Measurements from ENCODE around the gene GRIK4. TPM values are rescaled to one million over a fixed set of nuclear protein-coding genes. Genes with fewer than 3 reads are reported as not detected.
A peak's percentile ranks its signal among the peaks of the same experiment; 100 is the strongest.
"Not testable (repeated sequence)": the region's sequence is repeated elsewhere in the genome, so short reads cannot be mapped to it uniquely, and the experiment has no call there.

GRIK4 gene
- total RNA-seq, 1 donor from 2014 or later = 0.10 TPM

GRCh38 chr11:120610111-120610510 lies 98.6 kb downstream of the GRIK4 start:
- no peak for DNase-seq

DNA sequence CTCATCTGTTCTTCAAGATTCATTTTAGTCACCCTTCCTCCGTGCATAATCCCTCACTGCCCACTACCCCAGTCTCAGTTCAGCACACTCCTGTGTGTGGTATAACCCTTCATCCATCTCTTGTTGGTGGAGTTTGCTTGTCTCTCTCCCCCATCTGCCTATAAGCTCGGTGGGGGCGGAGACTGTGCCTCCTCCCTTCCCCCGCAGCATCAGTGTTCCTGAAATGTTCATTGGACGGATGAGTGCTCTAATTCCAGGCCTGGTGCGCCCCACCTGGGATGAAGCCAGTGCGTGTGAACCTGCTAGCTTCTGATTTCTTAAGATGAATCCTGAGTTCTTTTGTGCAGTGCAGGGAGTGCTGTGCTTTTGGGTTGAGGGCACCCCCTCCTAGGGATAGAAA lies 100.0 kb downstream of the GRIK4 start:
- DNase-seq = no peak

DNA sequence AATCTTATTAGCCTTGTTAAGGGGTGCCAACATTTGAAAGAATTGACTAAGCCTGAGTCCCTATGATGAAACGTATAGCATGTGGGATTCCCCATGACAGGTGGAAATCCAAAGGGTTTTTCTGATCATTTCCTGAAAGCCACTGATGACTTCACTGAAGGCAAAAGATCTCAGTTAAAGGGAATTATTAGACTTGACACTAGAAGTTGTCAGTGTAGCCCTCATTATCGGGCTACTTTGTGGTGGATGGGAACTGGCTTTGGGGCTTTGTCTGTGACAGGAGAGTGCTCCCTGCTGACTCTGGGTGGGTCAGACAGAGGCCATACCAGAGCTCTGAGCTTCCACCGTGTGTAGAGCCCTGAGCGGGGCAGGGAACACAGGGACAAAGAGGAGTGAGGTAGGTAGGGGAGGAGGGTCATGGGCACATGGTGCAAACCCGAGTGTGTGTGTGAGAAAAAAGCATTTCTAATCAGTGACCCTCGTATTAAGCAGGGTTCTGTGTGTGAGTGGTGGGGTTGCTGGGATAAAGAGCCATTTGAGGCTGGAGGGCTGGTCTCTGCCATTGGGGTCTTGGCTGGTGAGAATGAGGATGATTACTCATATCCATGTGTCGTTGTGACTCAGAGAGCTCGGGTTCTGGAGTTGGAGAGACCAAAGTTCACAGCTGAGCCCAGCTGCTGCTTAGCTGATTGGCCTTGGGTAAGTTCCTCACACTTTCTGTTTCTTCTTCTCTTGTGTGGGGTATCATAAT lies 101.1 kb downstream of the GRIK4 start:
- peak; percentile 29 for DNase-seq

DNA sequence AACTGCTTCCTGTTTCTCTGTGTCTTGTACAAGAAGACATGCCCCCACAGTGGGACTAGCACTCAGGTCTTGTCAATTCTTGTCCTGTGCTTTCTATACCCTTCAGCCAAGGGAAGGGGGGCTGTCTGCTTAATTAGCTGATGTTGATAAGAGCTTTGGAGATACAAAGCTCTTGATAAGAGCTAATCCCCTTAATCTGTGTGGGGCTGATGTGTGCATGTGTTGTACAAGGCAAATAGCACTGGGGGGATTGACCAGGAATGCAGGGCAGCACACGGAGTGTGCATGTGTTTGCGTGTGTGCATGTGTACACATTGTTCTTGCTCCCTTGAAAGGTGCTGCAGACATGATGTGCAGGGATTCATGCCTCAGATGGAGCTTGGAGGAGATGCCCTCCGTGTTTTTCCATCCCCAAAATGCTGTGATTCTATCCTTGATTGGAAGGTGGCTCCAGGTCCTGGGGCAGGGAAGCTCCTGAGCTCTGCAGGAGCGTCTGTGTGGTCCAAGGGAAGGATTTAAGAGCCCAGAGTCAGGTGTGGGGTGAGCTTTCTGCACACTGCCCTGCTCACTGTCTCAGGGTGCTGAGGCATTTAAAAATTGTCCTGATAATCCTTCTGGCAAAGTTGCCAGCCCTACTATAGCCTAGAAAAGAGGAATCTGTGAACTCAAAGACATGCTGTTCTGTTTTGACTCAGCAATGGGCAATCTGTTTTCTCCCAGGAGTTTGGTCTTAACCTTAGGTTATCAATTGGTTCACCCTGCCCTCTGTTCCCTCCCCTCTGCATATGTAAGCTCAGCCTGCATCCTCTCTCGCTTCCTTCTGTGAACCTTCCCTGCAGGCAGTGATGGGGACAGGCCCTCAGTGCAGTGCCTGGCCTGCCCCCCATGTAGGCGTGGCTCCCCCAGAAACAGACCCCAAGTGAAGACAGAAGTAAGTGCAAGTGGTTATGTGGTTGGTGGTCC lies 102.0 kb downstream of the GRIK4 start:
- no peak for DNase-seq

DNA sequence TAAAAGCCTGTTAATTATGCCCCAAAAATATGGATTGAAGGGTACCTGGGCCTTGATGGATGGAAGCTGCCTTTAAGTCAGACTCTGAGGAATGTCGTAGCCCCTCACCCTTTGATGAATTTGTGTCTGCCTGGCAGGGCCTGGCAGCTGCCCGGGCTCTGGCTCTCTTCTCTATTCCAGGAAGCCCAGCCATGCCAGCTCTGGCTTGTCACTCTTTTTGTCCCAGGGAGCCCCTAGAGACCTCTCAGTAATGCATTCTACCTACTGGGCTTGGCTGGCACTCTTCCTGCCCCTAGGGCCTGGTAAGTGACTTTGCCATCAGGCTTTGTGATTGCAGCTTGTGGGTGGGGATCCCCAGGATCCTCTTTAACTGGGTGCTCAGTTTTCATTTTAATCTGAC lies 103.8 kb downstream of the GRIK4 start:
- DNase-seq = no peak

DNA sequence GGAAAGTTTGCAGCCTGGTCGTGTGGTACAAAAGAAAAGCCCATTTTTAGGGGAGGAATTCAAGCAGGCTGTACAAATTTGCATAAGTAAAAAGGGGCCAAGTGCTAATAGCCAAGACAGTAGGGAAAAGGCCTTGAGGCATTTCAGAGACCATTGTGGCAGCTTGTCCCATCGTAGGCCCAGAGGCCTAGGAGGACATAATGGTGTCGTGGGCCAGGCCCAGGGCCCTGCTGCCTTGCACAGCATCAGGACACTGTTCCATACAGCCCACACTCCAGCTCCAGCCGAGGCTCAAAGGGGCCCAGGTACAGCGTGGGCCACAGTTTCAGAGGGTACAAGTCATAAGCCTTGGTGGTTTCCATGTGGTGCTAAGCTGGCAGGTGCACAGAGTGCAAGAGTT lies 106.9 kb downstream of the GRIK4 start:
- DNase-seq = no peak

DNA sequence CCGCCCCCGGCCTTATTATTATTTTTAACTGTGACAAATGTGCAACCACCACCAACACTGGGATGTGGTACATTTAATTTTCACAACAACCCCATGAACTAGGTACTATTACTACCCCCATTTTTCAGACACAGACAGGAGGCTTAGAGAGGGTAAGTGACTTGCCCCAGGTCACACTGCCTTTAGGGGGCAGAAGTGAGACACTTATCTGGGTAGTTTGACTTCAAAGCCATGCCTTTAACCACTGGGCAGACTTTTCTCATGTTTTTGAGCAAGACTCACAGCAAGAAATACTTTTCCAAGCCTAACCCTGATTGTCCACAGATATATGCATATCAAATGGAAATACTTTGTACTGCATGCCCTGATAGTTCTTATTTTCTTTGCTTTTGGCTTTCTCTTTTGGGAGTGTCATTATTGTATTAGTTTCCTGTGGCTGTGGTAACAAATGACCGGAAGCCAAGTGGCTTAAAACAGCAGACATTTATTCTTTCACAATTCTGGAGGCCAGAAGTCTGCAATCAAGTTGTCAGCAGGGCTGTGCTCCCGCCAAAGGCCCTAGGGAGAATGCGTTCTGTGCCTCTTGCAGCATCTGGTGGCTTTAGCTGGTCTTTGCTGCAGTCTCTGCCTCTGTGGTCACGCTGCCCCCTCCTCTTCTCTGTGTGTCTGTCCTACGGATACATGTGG lies 110.8 kb downstream of the GRIK4 start:
- no peak for DNase-seq

GRCh38 chr11:120624992-120625391 lies 113.4 kb downstream of the GRIK4 start:
- DNase-seq = not testable (repeated sequence)

DNA sequence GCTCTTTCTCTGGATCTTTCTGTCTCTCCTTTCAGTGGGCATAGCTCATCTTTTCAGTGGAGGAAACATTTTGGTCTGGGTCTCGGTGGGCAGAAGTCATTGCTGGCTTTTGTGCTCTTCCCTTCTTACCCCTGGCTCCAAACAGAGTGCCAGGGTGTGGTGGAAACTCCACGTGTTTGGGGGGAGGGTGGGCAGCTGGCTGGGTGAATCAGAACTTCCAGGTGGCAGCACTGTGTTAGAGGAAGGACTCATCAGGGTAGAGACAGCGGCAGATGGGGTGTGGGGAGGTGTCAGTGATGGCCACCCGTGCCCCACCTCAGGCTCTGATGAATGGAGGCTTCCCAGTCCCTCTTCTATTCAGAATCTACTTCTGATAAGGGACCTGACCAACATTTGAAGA lies 114.0 kb downstream of the GRIK4 start:
- no peak for DNase-seq

GRCh38 chr11:120626791-120627190 lies 115.2 kb downstream of the GRIK4 start:
- DNase-seq = no peak

DNA sequence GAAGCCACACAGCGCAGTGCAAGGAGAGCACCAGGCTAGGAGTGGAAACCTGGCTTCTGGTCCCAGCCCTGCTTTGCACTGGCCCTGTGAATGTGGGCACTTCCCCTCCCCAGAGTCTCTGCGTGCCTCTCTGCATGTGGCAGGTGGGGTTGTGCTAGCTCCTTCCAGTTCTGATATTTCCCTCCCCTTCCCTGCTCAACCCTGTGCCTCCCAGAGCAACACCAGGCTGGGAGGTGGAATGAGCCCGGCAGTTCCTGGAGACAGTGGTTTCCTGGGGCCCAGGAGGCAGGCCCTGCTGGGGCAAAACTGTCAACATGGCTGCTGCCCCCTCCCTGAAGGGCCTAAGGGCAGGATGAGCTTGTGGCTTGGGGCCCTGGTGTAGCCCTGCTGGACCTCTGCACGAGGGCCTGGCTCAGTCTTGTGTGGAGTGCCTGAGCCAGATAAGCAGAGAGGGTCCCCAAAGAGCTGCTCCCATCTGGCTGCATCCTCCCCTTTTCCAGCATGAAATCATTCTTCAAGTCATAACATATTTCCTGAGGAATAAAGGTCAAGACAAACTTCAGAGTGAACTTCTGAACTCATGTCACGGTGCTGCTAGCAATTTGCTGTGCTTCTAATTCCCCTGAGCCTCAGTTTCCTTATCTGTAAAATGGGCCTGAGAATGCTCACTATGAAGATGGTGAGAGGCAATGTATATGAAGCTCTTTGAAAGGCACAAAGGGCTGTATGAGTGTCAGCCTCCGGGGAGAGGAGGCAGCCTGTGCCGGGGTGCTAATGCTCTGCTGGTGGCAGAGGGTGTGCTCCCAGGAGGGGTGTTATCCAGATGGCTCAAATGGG lies 116.0 kb downstream of the GRIK4 start:
- DNase-seq = no peak

DNA sequence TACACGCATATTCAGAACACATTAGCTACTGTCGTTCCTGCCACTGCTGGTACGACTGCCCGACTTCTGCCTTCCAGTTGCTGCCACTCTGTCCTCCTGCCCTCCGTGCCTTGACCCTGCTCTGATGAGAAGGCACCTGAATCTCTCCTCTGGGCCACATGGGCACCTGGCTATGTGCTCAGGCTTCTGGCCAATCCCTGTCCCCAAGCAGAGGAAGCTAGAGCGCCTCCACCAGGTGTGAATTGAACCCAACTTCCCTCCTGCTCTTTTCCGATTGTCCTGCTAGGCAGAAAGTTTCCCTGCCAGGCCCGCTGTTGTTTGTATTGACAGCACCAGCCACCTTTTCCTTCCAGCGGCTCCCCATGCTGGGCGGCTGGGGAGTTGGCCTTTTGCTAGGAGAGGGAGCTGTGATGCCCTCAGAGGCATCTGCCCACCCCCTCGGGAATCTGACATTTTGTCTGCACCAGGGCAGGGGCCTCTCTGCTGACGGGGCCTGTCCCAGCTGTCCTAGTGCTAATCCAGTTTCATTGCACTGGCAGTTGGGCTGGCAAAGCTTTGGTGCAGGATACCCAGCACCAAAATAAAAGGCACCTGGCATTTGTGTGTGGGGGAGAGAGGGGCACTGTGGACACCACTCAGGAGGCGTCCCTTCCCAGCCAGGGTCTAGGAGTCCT lies 118.0 kb downstream of the GRIK4 start:
- DNase-seq = peak; percentile 46

DNA sequence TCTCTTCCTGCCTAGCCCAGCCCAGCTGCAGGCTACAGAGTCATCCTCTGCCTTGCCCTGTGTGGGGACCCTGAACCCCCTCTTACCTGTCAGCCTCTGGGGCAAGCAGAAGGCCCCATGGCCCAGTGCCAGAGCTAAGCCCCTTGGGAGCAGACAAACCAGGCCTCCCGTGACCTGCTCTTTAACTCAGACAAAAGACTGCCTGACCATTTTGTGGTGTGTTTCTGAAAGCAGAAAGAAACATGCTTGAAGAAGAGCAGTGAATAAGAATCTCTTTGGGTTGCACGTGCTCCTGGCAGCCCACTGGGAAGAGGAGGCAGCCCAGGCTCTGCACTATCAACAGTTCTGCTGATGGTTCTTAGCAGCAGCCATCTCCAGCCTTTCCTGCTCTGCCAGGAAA lies 118.6 kb downstream of the GRIK4 start:
- no peak for DNase-seq

GRCh38 chr11:120632579-120632978 lies 121.0 kb downstream of the GRIK4 start:
- no peak for DNase-seq

- DNase-seq = no peak
These were observed 122.3 kb downstream of the GRIK4 start for GRCh38 chr11:120633616-120634393.

GRCh38 chr11:120634706-120635105 lies 123.2 kb downstream of the GRIK4 start:
- DNase-seq = no peak

- no peak for DNase-seq
These were observed 123.7 kb downstream of the GRIK4 start for GRCh38 chr11:120635136-120635810.

DNA sequence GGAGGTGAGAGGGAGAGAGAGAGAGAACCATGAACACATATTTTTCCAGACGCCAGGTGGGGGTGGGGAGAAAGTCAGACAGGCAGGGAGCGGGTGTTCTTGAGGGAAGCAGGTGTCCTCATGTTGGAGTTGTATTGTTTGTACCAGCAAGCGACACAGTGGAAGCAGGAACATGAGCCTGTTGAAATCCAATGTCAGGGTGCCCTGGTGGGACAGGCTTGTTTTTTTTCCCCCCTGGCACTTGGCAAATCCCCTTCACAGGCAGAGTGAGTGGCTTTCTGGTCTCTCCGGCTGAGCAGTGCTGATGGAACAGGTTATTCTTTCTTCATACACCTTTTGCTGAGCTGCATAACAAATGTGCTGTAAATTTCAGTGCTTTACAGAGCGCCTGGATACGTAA lies 125.6 kb downstream of the GRIK4 start:
- no peak for DNase-seq

DNA sequence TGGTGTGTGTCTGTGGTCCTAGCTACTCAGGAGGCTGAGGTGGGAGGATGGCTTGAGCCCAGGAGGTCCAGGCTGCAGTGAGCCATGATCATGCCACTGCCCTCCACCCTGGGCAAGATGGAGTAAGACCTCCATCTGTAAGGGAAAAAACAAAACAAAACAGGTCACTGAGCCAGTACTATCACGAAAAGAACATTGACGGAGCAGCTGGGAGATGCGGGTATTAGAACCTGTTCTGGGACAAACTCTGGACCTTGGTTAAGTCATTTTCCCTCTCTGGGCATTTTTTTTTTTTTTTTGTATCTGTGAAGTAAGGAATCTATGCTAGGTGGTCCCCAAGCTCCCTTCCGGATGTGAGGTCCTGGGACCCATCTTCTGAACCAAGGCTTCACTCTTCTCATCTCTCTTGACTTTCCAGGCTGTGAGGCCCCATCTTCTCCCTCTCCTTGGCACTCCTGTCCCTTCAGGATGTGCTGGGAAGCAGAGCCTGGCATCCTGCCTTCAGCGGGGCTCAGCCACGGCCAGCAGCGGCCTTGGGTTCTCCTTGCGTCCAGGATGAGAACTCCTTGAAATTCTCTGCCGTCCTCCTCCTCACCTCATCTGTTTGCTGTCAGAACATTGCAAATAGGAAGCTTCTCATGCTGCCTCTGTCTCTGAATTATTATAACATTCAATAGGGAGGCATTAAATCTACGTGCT lies 130.8 kb downstream of the GRIK4 start:
- DNase-seq = no peak

Measured in tongue (tissue), 2 donors.